CD4-positive, alpha-beta T cell treated with Interleukin-15 for 4 hours (primary cell): ENCODE measurements around the gene PHACTR2.
"Not testable (repeated sequence)": the region's sequence is repeated elsewhere in the genome, so short reads cannot be mapped to it uniquely, and the experiment has no call there.

Experiments
- DNase-seq: peaks from one replicate; pipeline ENCODE4 v3.0.0-alpha.2; 2020; ENCODE audit warnings: low spot score

Gene PHACTR2

GRCh38 chr6:143811501-143812157 is 133.9 kb downstream of the PHACTR2 start:
- DNase-seq, result no peak

- DNase-seq, result no peak
Observed at GRCh38 chr6:143817621-143818020, 139.9 kb downstream of the PHACTR2 start.

- DNase-seq, result no peak
Observed at GRCh38 chr6:143821359-143821758, 143.6 kb downstream of the PHACTR2 start.

- no peak for DNase-seq
Observed at GRCh38 chr6:143822584-143823024, 144.8 kb downstream of the PHACTR2 start.

GRCh38 chr6:143823548-143823947 is 145.8 kb downstream of the PHACTR2 start:
- DNase-seq, result no peak

GRCh38 chr6:143828572-143828971 is 150.8 kb downstream of the PHACTR2 start:
- DNase-seq, result no peak

- DNase-seq, result no peak
Observed at GRCh38 chr6:143836150-143836549, 158.4 kb downstream of the PHACTR2 start.

- DNase-seq, result no peak
Observed at GRCh38 chr6:143838395-143838794, 160.6 kb downstream of the PHACTR2 start.

GRCh38 chr6:143839196-143839595 is 161.4 kb downstream of the PHACTR2 start:
- DNase-seq, result no peak

- no peak for DNase-seq
Observed at GRCh38 chr6:143840595-143841265, 163.0 kb downstream of the PHACTR2 start.

GRCh38 chr6:143842461-143842901 is 164.7 kb downstream of the PHACTR2 start:
- no peak for DNase-seq

GRCh38 chr6:143842902-143843676 is 165.3 kb downstream of the PHACTR2 start, which contains the start of gene LTV1:
Gene LTV1 (plus strand): TSS chr6:143843338. CDS start chr6:143843478, 140 bp downstream.
- peak; percentile 91 for DNase-seq

GRCh38 chr6:143843677-143843999 is 165.9 kb downstream of the PHACTR2 start:
- DNase-seq, result no peak

- DNase-seq, result no peak
Observed at GRCh38 chr6:143844006-143844405, 166.2 kb downstream of the PHACTR2 start.

GRCh38 chr6:143845033-143845432 is 167.3 kb downstream of the PHACTR2 start:
- DNase-seq, result no peak

GRCh38 chr6:143851706-143852105 is 173.9 kb downstream of the PHACTR2 start:
- not testable (repeated sequence) for DNase-seq

GRCh38 chr6:143855057-143855456 is 177.3 kb downstream of the PHACTR2 start:
- DNase-seq, result not testable (repeated sequence)

GRCh38 chr6:143856762-143857161 is 179.0 kb downstream of the PHACTR2 start:
- DNase-seq, result not testable (repeated sequence)

GRCh38 chr6:143857651-143858050 is 179.9 kb downstream of the PHACTR2 start:
- no peak for DNase-seq

- DNase-seq, result no peak
Observed at GRCh38 chr6:143859891-143860660, 182.3 kb downstream of the PHACTR2 start.

GRCh38 chr6:143863771-143864170 is 186.0 kb downstream of the PHACTR2 start:
- DNase-seq, result no peak

GRCh38 chr6:143864234-143864633 is 186.5 kb downstream of the PHACTR2 start, which contains the start of gene ZC2HC1B:
Gene ZC2HC1B (plus strand): TSS chr6:143864474. CDS start chr6:143864540, 66 bp downstream.
- DNase-seq, result no peak
